Melanocyte of skin (primary cell): Measurements from ENCODE around the gene CGAS. TPM values are rescaled to one million over a fixed set of nuclear protein-coding genes. Genes with fewer than 3 reads are reported as not detected.

Experiments used
- small RNA-seq, 2 donors: library from RNA; depleted of rRNA; stranded (forward); fragments of <200 nt; gene quantifications; one replicate each; pipeline ENCODE3, GENCODE V24; 2012
- total RNA-seq, 2 donors: library from RNA; depleted of rRNA; stranded (reverse); fragments of >200 nt; gene quantifications; 2 replicates each; pipeline ENCODE4 v1.2.3, GENCODE V29; 2012

The CGAS gene
- total RNA-seq: 1 to 10 TPM; 5.2 to 10.0 TPM

DNA sequence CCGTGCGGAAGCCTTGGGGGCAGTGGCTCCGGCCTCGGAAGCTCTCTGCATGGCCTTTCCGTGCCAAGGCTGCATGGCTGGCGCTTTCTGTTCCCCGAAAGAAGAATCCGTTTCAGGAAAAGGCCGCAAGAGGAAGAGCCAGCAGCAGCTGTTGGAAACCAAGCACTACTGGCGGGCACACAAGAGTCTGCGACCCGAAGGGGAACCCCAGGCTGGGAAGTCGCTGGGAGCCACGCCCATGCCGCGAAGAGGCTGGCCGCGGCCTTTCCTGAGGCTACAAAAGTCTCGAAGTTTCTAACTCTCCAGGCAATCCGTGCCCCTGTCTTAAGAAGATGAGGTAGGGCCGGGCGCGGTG lies at the start of gene CGAS:
CGAS (minus strand) TSS at position 191 of the 355 bp plus-strand sequence; CDS start at position 75, 116 bp downstream.

DNA sequence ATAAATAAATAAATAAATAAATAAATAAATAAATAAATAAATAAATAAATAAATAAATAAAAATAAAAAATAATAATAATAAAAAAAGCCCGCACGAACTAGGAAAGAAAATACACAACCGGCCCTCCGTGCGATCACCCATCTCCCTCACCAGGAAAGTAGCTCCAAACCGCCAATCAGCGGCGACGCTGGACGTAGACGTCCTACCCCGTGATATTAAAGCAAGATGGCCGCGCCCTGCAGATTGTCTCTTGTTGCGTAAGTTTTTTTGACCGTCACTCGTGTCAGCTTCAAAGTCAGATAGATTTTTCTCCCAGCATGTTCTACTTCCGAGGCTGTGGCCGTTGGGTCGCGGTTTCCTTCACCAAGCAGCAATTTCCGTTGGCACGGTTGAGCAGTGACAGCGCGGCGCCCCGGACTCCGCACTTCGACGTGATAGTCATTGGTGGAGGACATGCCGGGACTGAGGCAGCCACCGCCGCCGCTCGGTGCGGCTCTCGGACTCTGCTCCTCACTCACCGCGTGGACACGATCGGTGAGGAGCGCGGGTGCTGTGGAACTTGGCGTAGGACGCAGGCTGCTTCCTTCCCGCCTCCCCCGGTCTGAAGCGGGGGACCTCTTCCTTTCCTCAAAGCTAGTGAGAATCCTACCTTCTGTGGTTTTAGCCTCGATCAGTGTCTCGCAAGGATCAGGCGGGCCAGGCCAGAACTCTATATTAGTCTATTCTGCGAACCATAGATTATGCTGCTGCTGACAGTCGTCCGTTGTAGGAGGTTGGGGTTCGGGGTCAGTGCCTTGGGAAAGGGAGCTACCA lies 9.6 kb upstream of the CGAS start, which contains the start of gene MTO1:
MTO1 (plus strand) TSS at position 201 of the 814 bp plus-strand sequence; CDS start at position 319, 118 bp downstream.

DNA sequence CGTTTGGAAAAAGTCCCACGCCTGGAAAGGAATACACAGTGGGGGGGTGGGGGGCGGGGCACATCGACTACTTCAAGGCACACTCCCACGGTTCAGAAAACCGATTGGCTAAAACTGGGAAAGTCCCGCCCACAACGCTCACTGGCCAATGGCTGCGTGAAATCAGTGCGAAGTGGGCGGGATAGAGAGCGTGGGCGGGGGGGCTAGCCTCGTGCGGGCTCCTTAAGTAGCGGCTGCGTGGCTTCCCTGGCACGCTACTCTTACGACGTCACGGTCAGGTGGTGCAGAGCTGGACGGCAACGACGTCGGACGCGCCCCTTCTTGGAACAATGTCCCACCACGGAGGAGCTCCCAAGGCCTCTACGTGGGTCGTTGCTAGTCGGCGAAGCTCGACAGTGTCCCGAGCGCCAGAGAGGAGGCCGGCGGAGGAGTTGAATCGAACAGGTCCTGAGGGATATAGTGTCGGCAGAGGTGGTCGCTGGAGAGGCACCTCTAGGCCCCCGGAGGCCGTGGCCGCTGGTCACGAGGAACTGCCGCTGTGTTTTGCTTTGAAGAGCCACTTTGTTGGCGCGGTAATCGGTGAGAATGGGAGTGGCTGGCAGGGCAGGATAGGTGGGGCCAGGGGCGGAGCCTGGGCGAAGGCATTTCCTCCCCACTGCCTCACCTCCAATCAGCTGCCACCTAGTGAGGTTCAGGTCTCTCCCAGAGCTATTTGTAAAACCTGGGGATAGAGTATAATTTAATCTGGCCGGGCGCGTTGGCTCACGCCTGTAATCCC lies 57.3 kb downstream of the CGAS start, which contains the start of gene DDX43:
DDX43 (plus strand) TSS at position 252 of the 778 bp plus-strand sequence; CDS start at position 330, 78 bp downstream.

Small RNA genes lying within 50 kb of the gene (small RNA-seq; reads per million reads assigned to genes)
- gene RN7SL827P (0 reads per million in 2 donors), gene RNU6-975P (0 reads per million in 2 donors)

Other genes starting within 250 kb of the CGAS start
- not detected for gene KHDC1L, start 226.8 kb downstream of the CGAS start, total RNA-seq
- gene KHDC1, start 189.1 kb downstream of the CGAS start, total RNA-seq: under 1 TPM in 1 of 2 donors, not detected in 1; 0.67 TPM
- gene DPPA5, start 98.0 kb downstream of the CGAS start, total RNA-seq: not detected
- not detected for gene KHDC3L, start 89.6 kb downstream of the CGAS start, total RNA-seq
- not detected for gene OOEP, start 82.4 kb downstream of the CGAS start, total RNA-seq
- gene DDX43, start 57.5 kb downstream of the CGAS start, total RNA-seq: 1 to 10 TPM in 1 of 2 donors, not detected in 1; 1.0 TPM
- gene MTO1, start 9.4 kb upstream of the CGAS start, total RNA-seq: 10 to 100 TPM; 25.1 to 32.3 TPM
- 1,000 to 10,000 TPM; 5,147 to 8,762 TPM for gene EEF1A1, start 68.7 kb upstream of the CGAS start, total RNA-seq
- gene SLC17A5, start 201.7 kb upstream of the CGAS start, total RNA-seq: 10 to 100 TPM; 16.7 to 19.6 TPM
- 10 to 100 TPM; 36.8 to 88.9 TPM for gene CD109, start 243.9 kb upstream of the CGAS start, total RNA-seq